Suprapubic skin (tissue), 4 donors: ENCODE measurements around the gene EFNB1. TPM values are rescaled to one million over a fixed set of nuclear protein-coding genes. Genes with fewer than 3 reads are reported as not detected.
A peak's percentile ranks its signal among the peaks of the same experiment; 100 is the strongest.

Experiments used
- DNase-seq, 2 donors: peaks; one replicate each; pipeline ENCODE4 v3.0.0-alpha.2; 2019; ENCODE audit warnings: low spot score in 2 of 2
- H3K27ac ChIP-seq: fragments of 200-600 bp; sonication (generic); one replicate; pipeline ENCODE4 v1.5.1; 2019
- H3K27me3 ChIP-seq: fragments of 200-600 bp; sonication (generic); one replicate; pipeline ENCODE4 v1.5.1; 2019
- H3K36me3 ChIP-seq: fragments of 200-600 bp; sonication (generic); one replicate; pipeline ENCODE4 v1.5.1; 2019
- H3K4me1 ChIP-seq: fragments of 200-600 bp; sonication (generic); one replicate; pipeline ENCODE4 v1.5.1; 2019
- H3K4me3 ChIP-seq: fragments of 200-600 bp; sonication (generic); one replicate; pipeline ENCODE4 v1.5.1; 2019; ENCODE audit warnings: mild to moderate bottlenecking
- H3K9me3 ChIP-seq: fragments of 200-600 bp; sonication (generic); one replicate; pipeline ENCODE4 v1.5.1; 2019
- EP300 ChIP-seq: sonication (generic); formaldehyde crosslinking; IDR thresholded peaks from one replicate; pipeline ENCODE4 v1.6.1; 2017; ENCODE audit warnings: antibody characterized with exemption
- POLR2A ChIP-seq, 2 donors: fragments of 450-650 bp; IDR thresholded peaks; one replicate each; pipeline ENCODE4 v1.6.1; 2017; ENCODE audit warnings: antibody characterized with exemption in 2 of 2, mild to moderate bottlenecking in 2 of 2, moderate library complexity in 2 of 2
- POLR2AphosphoS5 ChIP-seq, 3 donors: sonication (generic); formaldehyde crosslinking; IDR thresholded peaks; one replicate each; pipeline ENCODE4 v1.6.1; 2017; ENCODE audit warnings: antibody characterized with exemption in 3 of 3
- WGBS: methylation state at CpG from one replicate; pipeline ENCODE4 v1.1.5; 2018; 5-methylcytosine and 5-hydroxymethylcytosine counted together
- total RNA-seq, 4 donors: library from RNA; depleted of rRNA; stranded (reverse); fragments of >200 nt; gene quantifications; one replicate each; pipeline ENCODE4 v1.1.0, GENCODE V29; 2016
- TF ChIP-seq, protein P1 (sequence below), 2 donors: fragments of 200-600 bp in 1 of 2; fragments of 450-650 bp in 1 of 2; sonication (generic) in 1 of 2; IDR thresholded peaks; one replicate each; pipeline ENCODE4 v1.5.1; 2016 to 2019; ENCODE audit warnings: antibody characterized with exemption in 2 of 2, mild to moderate bottlenecking in 1 of 2, moderate library complexity in 1 of 2

EFNB1 gene
- total RNA-seq, 4 donors from 2014 or later = 78.4 to 103 (median 89.8) TPM

DNA sequence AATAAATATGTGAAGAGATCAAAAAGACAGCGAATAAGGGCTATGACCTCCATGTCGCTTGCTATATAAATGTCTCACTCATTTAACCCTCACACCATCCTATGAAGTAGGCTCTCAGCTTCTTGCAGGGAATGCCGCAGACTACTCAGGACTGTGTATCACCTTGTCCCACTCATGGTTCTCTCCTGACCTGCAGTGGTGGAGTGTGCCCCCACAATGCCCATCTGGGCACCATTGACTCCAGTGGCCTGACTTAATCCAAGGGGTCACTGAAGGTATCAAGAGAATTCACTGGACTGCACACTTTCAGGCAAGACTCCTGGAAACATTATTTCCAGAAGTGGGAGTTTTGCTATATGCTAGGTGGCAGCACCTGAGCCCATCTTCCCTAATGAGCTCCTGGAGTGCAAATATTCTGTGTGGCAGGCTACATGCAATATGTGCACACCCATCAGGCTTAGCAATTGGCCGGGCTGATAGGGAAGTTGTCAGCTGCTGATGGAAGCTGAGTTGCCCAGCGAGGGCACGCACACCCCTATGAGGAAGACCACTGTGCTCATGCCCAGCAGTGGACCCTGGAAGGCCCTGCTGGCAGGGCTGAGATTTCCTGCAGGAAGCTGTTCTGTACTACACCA is 8.2 kb upstream of the EFNB1 start:
- no peaks in the 10 kb centered on the region for H3K36me3 ChIP-seq
- DNase-seq = no peak
- 67% methylated on average over 6 of the region's 6 CpGs for WGBS
- H3K27ac ChIP-seq = no peak overlapping the region
- H3K9me3 ChIP-seq = no peaks in the 10 kb centered on the region
- TF ChIP-seq, protein P1, sequence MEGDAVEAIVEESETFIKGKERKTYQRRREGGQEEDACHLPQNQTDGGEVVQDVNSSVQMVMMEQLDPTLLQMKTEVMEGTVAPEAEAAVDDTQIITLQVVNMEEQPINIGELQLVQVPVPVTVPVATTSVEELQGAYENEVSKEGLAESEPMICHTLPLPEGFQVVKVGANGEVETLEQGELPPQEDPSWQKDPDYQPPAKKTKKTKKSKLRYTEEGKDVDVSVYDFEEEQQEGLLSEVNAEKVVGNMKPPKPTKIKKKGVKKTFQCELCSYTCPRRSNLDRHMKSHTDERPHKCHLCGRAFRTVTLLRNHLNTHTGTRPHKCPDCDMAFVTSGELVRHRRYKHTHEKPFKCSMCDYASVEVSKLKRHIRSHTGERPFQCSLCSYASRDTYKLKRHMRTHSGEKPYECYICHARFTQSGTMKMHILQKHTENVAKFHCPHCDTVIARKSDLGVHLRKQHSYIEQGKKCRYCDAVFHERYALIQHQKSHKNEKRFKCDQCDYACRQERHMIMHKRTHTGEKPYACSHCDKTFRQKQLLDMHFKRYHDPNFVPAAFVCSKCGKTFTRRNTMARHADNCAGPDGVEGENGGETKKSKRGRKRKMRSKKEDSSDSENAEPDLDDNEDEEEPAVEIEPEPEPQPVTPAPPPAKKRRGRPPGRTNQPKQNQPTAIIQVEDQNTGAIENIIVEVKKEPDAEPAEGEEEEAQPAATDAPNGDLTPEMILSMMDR (IDR thresholded peaks at IDR 0.05) = no peak
- no peak for TF ChIP-seq EP300
- no peak for TF ChIP-seq POLR2AphosphoS5 (IDR thresholded peaks at IDR 0.05)
- TF ChIP-seq POLR2A (IDR thresholded peaks at IDR 0.05) = no peak
- H3K4me3 ChIP-seq = no peak overlapping the region
- H3K4me1 ChIP-seq = peaks cover 5% of the 10 kb centered on the region
- no peaks in the 10 kb centered on the region for H3K27me3 ChIP-seq

GRCh38 chrX:68821616-68822015 is 7.2 kb upstream of the EFNB1 start:
- H3K4me1 ChIP-seq = peaks cover 5% of the 10 kb centered on the region
- no peak for TF ChIP-seq POLR2AphosphoS5 (IDR thresholded peaks at IDR 0.05)
- TF ChIP-seq, protein P1 (IDR thresholded peaks at IDR 0.05) = no peak
- TF ChIP-seq EP300 = no peak
- no peak for TF ChIP-seq POLR2A (IDR thresholded peaks at IDR 0.05)
- WGBS = 83% methylated on average over 3 of the region's 3 CpGs
- no peak for DNase-seq
- no peaks in the 10 kb centered on the region for H3K9me3 ChIP-seq
- no peaks in the 10 kb centered on the region for H3K36me3 ChIP-seq
- no peak overlapping the region for H3K27ac ChIP-seq
- H3K4me3 ChIP-seq = no peak overlapping the region
- H3K27me3 ChIP-seq = no peaks in the 10 kb centered on the region

GRCh38 chrX:68822641-68823410 is 6.0 kb upstream of the EFNB1 start:
- H3K4me3 ChIP-seq = no peak overlapping the region
- no peak overlapping the region for H3K27ac ChIP-seq
- no peaks in the 10 kb centered on the region for H3K27me3 ChIP-seq
- TF ChIP-seq EP300 (no peak), POLR2A (IDR thresholded peaks at IDR 0.05) (no peak)
- TF ChIP-seq, protein P1 (IDR thresholded peaks at IDR 0.05) = peak in 1 of 2 donors; percentile 37
- 24% methylated on average over 14 of the region's 14 CpGs for WGBS
- H3K9me3 ChIP-seq = no peaks in the 10 kb centered on the region
- peaks cover 6% of the 10 kb centered on the region for H3K4me1 ChIP-seq
- H3K36me3 ChIP-seq = no peaks in the 10 kb centered on the region
- DNase-seq = no peak

- no peak for DNase-seq
- no peaks in the 10 kb centered on the region for H3K9me3 ChIP-seq
- TF ChIP-seq POLR2A (IDR thresholded peaks at IDR 0.05) (no peak), POLR2AphosphoS5 (IDR thresholded peaks at IDR 0.05) (no peak), EP300 (no peak)
- TF ChIP-seq, protein P1 (IDR thresholded peaks at IDR 0.05) = no peak
- no peaks in the 10 kb centered on the region for H3K27me3 ChIP-seq
- WGBS = 78% methylated on average over 6 of the region's 10 CpGs
- no peaks in the 10 kb centered on the region for H3K36me3 ChIP-seq
- no peak overlapping the region for H3K4me3 ChIP-seq
- no peak overlapping the region for H3K27ac ChIP-seq
- H3K4me1 ChIP-seq = peaks cover 13% of the 10 kb centered on the region
Measured at GRCh38 chrX:68823413-68824151, 5.2 kb upstream of the EFNB1 start.

DNA sequence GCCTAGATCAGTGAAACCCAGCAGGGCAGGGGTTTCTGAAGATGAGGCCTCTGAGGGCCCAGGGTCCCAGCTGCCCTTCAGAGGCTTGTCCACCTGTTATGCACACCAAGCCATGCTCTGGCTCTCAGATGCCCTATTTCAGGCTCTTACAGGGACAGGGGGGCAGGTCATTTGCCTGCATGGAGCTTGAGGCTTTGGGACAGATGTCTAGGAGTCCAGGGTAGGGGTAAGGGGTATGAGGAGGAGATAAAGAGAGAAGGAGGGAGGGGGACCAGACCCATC is 4.7 kb upstream of the EFNB1 start:
- H3K27ac ChIP-seq = no peak overlapping the region
- H3K4me3 ChIP-seq = no peak overlapping the region
- no peak for DNase-seq
- H3K27me3 ChIP-seq = no peaks in the 10 kb centered on the region
- no peaks in the 10 kb centered on the region for H3K36me3 ChIP-seq
- TF ChIP-seq POLR2A (IDR thresholded peaks at IDR 0.05) = no peak
- TF ChIP-seq, protein P1 (IDR thresholded peaks at IDR 0.05) = no peak
- H3K4me1 ChIP-seq = peaks cover 13% of the 10 kb centered on the region
- no peaks in the 10 kb centered on the region for H3K9me3 ChIP-seq
